Esophagus squamous epithelium (tissue), 4 donors: Measurements from ENCODE around the gene THBS2.

ENCODE experiments used
- CTCF ChIP-seq, 6 experiments: fragments of 450-650 bp in 4 of 6; fragments of 200-600 bp in 2 of 6; sonication (generic) in 2 of 6; IDR thresholded peaks; one replicate each; pipeline ENCODE4 v1.5.1; 2016 to 2019; ENCODE audit warnings: antibody characterized with exemption in 6 of 6, mild to moderate bottlenecking in 4 of 6, moderate library complexity in 4 of 6
- POLR2A ChIP-seq, 4 donors: fragments of 450-650 bp; IDR thresholded peaks; one replicate each; pipeline ENCODE4 v1.6.1; 2017; ENCODE audit warnings: antibody characterized with exemption in 4 of 4, mild to moderate bottlenecking in 4 of 4, moderate library complexity in 3 of 4

GRCh38 chr6:169224185-169224695 lies 29.4 kb downstream of the THBS2 start:
- TF ChIP-seq POLR2A (IDR thresholded peaks at IDR 0.05) (no peak), CTCF (IDR thresholded peaks at IDR 0.05) (no peak)
